NT2/D1 (cell line): ENCODE measurements around the gene ALDH1B1.

Source experiments
- SUZ12 ChIP-seq: IDR thresholded peaks from 2 replicates; pipeline ENCODE4 v1.6.1; 2011; ENCODE audit not compliant: insufficient read length, insufficient read depth; ENCODE audit errors: extremely low read depth
- YY1 ChIP-seq: IDR thresholded peaks from 2 replicates; pipeline ENCODE4 v1.6.1; 2011; ENCODE audit not compliant: insufficient read length, insufficient read depth
- ZNF274 ChIP-seq: IDR thresholded peaks from 2 replicates; pipeline ENCODE4 v1.6.1; 2011; ENCODE audit warnings: mild to moderate bottlenecking, low read depth, low read length

DNA sequence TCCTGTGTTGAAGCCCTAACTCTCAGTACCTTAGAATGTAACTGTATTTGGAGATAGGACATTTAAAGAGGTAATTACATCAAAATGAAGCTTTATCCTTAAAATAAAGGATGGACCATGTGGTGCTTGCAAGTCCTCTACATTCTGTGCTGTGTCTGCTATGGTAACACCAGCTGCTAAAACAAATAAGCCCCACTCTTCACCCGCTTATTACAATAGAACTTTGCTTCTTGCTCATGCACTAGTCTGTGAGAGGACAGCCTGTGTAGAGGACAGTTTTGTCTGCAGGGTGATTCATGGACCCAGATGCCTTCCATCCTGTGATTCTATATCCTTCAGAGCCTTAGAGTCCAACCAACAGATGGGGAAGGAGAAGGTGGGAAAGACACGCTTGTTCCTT lies 44.2 kb downstream of the ALDH1B1 start:
- TF ChIP-seq YY1 (no peak), ZNF274 (no peak), SUZ12 (no peak)
